ENCODE measurements around the gene CER1.

DNA sequence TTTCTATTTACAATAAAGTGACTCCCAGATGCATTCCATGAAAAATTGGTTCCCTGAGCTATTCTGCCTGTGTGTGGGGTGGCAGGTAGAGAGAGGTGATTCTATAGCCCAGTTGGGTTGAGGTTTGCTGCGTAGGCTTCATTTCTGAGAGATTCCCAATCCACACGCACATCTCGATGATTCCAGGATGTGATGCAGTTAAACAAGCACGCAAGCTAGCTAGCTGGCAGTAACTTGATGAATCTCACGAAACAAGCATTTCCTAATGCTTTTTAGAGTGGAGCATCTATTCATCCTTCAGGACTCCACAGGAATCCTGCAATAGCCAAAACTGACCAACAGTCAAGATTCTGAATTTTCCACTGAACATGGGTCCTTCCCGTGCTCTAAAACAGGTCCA is 43.8 kb upstream of the CER1 start:
- TF ChIP-seq, protein P1, sequence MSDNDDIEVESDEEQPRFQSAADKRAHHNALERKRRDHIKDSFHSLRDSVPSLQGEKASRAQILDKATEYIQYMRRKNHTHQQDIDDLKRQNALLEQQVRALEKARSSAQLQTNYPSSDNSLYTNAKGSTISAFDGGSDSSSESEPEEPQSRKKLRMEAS (IDR thresholded peaks at IDR 0.05; ENCODE audit: insufficient read depth, insufficient read length), result no peak
- TF ChIP-seq, protein P2, sequence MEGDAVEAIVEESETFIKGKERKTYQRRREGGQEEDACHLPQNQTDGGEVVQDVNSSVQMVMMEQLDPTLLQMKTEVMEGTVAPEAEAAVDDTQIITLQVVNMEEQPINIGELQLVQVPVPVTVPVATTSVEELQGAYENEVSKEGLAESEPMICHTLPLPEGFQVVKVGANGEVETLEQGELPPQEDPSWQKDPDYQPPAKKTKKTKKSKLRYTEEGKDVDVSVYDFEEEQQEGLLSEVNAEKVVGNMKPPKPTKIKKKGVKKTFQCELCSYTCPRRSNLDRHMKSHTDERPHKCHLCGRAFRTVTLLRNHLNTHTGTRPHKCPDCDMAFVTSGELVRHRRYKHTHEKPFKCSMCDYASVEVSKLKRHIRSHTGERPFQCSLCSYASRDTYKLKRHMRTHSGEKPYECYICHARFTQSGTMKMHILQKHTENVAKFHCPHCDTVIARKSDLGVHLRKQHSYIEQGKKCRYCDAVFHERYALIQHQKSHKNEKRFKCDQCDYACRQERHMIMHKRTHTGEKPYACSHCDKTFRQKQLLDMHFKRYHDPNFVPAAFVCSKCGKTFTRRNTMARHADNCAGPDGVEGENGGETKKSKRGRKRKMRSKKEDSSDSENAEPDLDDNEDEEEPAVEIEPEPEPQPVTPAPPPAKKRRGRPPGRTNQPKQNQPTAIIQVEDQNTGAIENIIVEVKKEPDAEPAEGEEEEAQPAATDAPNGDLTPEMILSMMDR (IDR thresholded peaks at IDR 0.05; ENCODE audit: extremely low read depth in 1 of 2, insufficient read depth in 1 of 2, low read depth in 1 of 2, low read length in 2 of 2), result no peak

Data from endothelial cell of umbilical vein (primary cell).